ENCODE results near the gene PLXDC2.
"Not testable (repeated sequence)": the region's sequence is repeated elsewhere in the genome, so short reads cannot be mapped to it uniquely, and the experiment has no call there.

PLXDC2 gene

DNA sequence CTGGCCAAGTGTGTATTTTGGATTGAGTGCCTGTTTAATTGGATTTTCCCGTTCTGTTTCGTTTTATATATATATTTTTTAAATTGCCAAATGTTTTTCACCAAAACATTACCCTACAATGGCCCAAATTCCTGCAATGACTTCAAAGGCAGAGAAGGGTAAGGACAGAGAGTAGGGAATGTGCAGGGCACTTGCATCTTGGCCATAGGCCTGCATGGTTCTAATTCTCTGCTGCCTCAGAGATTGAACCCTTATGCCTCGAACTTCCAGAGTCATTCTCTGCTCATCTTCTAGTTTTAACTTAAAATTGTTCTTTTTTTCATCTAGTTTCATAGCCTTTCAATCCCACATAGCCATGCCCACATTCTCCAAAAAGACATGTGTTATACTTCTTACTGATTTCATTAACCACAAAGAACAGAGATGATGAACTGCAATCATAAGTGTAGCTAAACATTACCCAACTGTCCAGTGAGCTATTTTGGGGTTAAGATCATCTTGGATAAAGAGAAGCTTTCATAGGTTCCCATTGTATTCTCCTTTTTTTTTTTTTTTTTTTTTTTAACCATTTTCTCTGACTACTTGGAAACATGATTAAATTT is 177.6 kb downstream of the PLXDC2 start:
- H3K27me3 ChIP-seq (ENCODE audit: control insufficient read depth, insufficient read depth, low read length), result no peaks in the 10 kb centered on the region
- TF ChIP-seq, protein P1, sequence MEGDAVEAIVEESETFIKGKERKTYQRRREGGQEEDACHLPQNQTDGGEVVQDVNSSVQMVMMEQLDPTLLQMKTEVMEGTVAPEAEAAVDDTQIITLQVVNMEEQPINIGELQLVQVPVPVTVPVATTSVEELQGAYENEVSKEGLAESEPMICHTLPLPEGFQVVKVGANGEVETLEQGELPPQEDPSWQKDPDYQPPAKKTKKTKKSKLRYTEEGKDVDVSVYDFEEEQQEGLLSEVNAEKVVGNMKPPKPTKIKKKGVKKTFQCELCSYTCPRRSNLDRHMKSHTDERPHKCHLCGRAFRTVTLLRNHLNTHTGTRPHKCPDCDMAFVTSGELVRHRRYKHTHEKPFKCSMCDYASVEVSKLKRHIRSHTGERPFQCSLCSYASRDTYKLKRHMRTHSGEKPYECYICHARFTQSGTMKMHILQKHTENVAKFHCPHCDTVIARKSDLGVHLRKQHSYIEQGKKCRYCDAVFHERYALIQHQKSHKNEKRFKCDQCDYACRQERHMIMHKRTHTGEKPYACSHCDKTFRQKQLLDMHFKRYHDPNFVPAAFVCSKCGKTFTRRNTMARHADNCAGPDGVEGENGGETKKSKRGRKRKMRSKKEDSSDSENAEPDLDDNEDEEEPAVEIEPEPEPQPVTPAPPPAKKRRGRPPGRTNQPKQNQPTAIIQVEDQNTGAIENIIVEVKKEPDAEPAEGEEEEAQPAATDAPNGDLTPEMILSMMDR (IDR thresholded peaks at IDR 0.05), result no peak
- no peaks in the 10 kb centered on the region for H3K36me3 ChIP-seq (ENCODE audit: control insufficient read depth, insufficient read depth, low read length)
- H3K27ac ChIP-seq, result no peak overlapping the region
- no peak overlapping the region for H3K4me3 ChIP-seq (ENCODE audit: low read depth, low read length)
- no peak overlapping the region for H2AFZ ChIP-seq
- peaks cover 10% of the 10 kb centered on the region for H3K4me1 ChIP-seq
- H3K4me2 ChIP-seq (ENCODE audit: low read length), result no peak overlapping the region
- no peak overlapping the region for H3K9ac ChIP-seq
- peaks cover 35% of the 10 kb centered on the region for H3K79me2 ChIP-seq
- no peaks in the 10 kb centered on the region for H3K9me3 ChIP-seq (ENCODE audit: control insufficient read depth, low read length)

DNA sequence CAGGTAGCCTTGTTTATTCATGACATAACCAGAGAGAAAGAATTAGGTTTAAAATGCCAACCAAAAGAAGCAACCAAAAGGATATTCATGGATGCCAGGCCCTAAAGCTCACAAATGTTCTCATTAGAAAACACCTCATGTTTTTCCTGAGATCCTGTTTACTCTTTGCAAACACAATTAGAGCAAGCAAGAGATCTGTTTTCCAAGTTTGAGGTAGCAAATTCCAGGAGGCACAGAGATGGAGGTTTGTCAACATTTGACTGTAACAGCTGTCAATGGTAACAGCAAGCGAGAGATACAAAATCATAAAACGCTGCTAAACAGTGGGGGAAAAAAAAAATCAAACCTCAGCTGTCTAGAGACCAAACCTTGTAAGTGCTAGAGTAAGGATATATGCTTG is 182.2 kb downstream of the PLXDC2 start:
- no peaks in the 10 kb centered on the region for H3K36me3 ChIP-seq (ENCODE audit: control insufficient read depth, insufficient read depth, low read length)
- H3K9ac ChIP-seq, result no peak overlapping the region
- no peak overlapping the region for H3K4me3 ChIP-seq (ENCODE audit: low read depth, low read length)
- peaks cover 24% of the 10 kb centered on the region for H3K79me2 ChIP-seq
- H2AFZ ChIP-seq, result peak overlapping the region; percentile 39
- H3K4me1 ChIP-seq, result peaks cover 38% of the 10 kb centered on the region
- H3K9me3 ChIP-seq (ENCODE audit: control insufficient read depth, low read length), result no peaks in the 10 kb centered on the region
- no peaks in the 10 kb centered on the region for H3K27me3 ChIP-seq (ENCODE audit: control insufficient read depth, insufficient read depth, low read length)
- TF ChIP-seq, protein P1 (IDR thresholded peaks at IDR 0.05), result no peak
- peak overlapping the region; percentile 71 for H3K27ac ChIP-seq
- H3K4me2 ChIP-seq (ENCODE audit: low read length), result peak overlapping the region; percentile 17

DNA sequence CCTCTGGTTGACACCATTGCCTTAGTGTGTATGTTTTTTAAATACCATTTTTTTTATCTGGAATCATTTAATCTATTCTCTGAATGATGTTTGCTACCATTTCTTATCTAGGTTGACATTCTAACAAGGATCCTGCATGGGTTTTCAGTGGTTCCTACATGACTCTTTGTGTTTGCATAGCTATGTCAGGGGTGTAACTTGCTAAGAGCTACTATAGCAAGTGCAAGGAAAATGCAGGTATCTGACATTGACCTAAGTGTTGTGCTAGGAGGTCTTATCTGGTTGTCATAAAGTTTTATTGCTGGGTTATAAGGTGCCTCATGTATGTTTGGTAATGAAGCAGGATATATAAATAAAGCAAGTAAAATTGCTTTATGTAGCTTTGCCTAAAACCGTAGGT is 183.2 kb downstream of the PLXDC2 start:
- Histone ChIP-seq H2AFZ (no peak overlapping the region), H3K9ac (no peak overlapping the region), H3K27me3 (ENCODE audit: control insufficient read depth, insufficient read depth, low read length) (no peaks in the 10 kb centered on the region), H3K4me2 (ENCODE audit: low read length) (no peak overlapping the region), H3K4me3 (ENCODE audit: low read depth, low read length) (no peak overlapping the region), H3K27ac (peak overlapping the region; percentile 71), H3K36me3 (ENCODE audit: control insufficient read depth, insufficient read depth, low read length) (no peaks in the 10 kb centered on the region), H3K79me2 (peaks cover 22% of the 10 kb centered on the region), H3K9me3 (ENCODE audit: control insufficient read depth, low read length) (no peaks in the 10 kb centered on the region), H3K4me1 (peaks cover 45% of the 10 kb centered on the region)
- TF ChIP-seq, protein P1 (IDR thresholded peaks at IDR 0.05), result no peak

DNA sequence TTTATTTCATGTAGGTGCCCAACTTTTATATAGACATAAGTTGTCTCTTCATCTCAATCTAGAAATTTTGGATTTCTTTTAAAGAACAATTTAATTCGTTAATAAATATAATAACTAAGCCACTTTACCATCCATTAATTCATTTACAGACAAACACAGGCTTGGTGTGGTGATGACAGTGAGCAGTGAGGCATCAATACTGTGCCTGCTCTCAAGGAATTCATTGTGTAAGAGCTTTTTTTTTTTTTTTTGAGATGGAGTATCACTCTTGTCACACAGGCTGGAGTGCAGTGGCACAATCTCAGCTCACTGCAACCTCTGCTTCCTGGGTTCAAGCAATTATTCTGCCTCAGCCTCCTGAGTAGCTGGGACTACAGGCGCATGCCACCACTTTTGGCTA is 185.8 kb downstream of the PLXDC2 start:
- peaks cover 13% of the 10 kb centered on the region for H3K79me2 ChIP-seq
- H3K36me3 ChIP-seq (ENCODE audit: control insufficient read depth, insufficient read depth, low read length); H3K4me3 ChIP-seq (ENCODE audit: low read depth, low read length); H3K4me2 ChIP-seq (ENCODE audit: low read length); H3K9ac ChIP-seq; H2AFZ ChIP-seq; H3K27me3 ChIP-seq (ENCODE audit: control insufficient read depth, insufficient read depth, low read length); H3K9me3 ChIP-seq (ENCODE audit: control insufficient read depth, low read length): not testable (repeated sequence)
- H3K27ac ChIP-seq, result peak overlapping the region; percentile 66
- H3K4me1 ChIP-seq, result peaks cover 41% of the 10 kb centered on the region

DNA sequence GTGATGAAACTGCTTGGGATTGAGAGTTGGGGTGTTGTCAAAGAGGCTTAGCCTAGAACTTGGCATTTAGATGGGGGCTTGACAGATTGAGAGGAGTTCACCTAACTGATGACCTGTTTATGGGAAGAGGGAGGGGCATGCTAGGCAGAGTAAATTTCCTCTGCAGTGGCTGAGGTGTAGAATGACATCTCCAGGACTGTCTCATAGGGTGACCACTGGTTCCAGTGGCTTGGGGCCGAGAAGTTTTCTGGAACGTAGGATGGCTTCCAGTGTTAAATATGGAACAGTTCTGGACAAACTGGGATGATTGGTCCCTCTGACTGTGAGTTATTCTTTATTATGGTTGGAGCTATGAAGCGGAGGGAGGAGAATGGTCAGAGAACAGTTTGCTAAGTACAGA is 186.4 kb downstream of the PLXDC2 start:
- Histone ChIP-seq H2AFZ (no peak overlapping the region), H3K4me2 (ENCODE audit: low read length) (no peak overlapping the region), H3K79me2 (peaks cover 13% of the 10 kb centered on the region), H3K4me3 (ENCODE audit: low read depth, low read length) (no peak overlapping the region), H3K9me3 (ENCODE audit: control insufficient read depth, low read length) (no peaks in the 10 kb centered on the region), H3K36me3 (ENCODE audit: control insufficient read depth, insufficient read depth, low read length) (no peaks in the 10 kb centered on the region), H3K27ac (peak overlapping the region; percentile 66), H3K9ac (no peak overlapping the region), H3K27me3 (ENCODE audit: control insufficient read depth, insufficient read depth, low read length) (no peaks in the 10 kb centered on the region), H3K4me1 (peaks cover 39% of the 10 kb centered on the region)
- TF ChIP-seq, protein P1 (IDR thresholded peaks at IDR 0.05), result no peak

All from parathyroid adenoma (tissue), 2 donors.